Fibroblast of lung (primary cell): Measurements from ENCODE around the gene ST6GALNAC3. TPM values are rescaled to one million over a fixed set of nuclear protein-coding genes. Genes with fewer than 3 reads are reported as not detected.

ENCODE experiments used
- DNase-seq, 2 donors: peaks; one replicate each; pipeline versions ENCODE4 v3.0.0 to v3.0.0-alpha.2; 2010; ENCODE audit warnings: low read depth in 2 of 2
- H2AFZ ChIP-seq: 2 replicates; pipeline ENCODE4 v1.5.1; 2012; ENCODE audit warnings: low read length, control low read depth, inconsistent platforms
- H3K27ac ChIP-seq: 2 replicates; pipeline ENCODE4 v1.5.1; 2011; ENCODE audit warnings: low read length, control low read depth; ENCODE audit not compliant: insufficient read depth
- H3K27me3 ChIP-seq: 2 replicates; pipeline ENCODE4 v1.5.1; 2011; ENCODE audit warnings: mild to moderate bottlenecking, low read length; ENCODE audit not compliant: control insufficient read depth, insufficient read depth
- H3K36me3 ChIP-seq: 2 replicates; pipeline ENCODE4 v1.5.1; 2011; ENCODE audit warnings: low read length; ENCODE audit not compliant: control insufficient read depth, insufficient read depth
- H3K4me1 ChIP-seq: 2 replicates; pipeline ENCODE4 v1.5.1; 2011; ENCODE audit warnings: low read length; ENCODE audit not compliant: control insufficient read depth, insufficient read depth; ENCODE audit errors: extremely low read depth
- H3K4me2 ChIP-seq: 2 replicates; pipeline ENCODE4 v1.5.1; 2011; ENCODE audit warnings: low read length, control low read depth; ENCODE audit not compliant: insufficient read depth; ENCODE audit errors: extremely low read depth
- H3K4me3 ChIP-seq, 4 experiments: fragments of 200-600 bp in 1 of 4; sonication (generic) in 1 of 4; replicated peaks in 1 of 4; 2 replicates each; pipeline ENCODE4 v1.5.1; 2011 to 2016; ENCODE audit warnings: low read length in 4 of 4, low read depth in 3 of 4, mild to moderate bottlenecking in 3 of 4, control low read depth in 2 of 4, inconsistent platforms in 1 of 4, mixed read lengths in 1 of 4; ENCODE audit not compliant: insufficient read depth in 1 of 4; ENCODE audit errors: control extremely low read depth in 1 of 4
- H3K79me2 ChIP-seq: 2 replicates; pipeline ENCODE4 v1.5.1; 2012; ENCODE audit warnings: mild to moderate bottlenecking, low read length, inconsistent platforms; ENCODE audit not compliant: control insufficient read depth, insufficient read depth
- H3K9ac ChIP-seq: 2 replicates; pipeline ENCODE4 v1.5.1; 2011; ENCODE audit warnings: mild to moderate bottlenecking, low read length, control low read depth; ENCODE audit not compliant: insufficient read depth
- H3K9me3 ChIP-seq: 2 replicates; pipeline ENCODE4 v1.5.1; 2012; ENCODE audit warnings: low read depth, low read length; ENCODE audit not compliant: control insufficient read depth, insufficient read depth
- H4K20me1 ChIP-seq: 2 replicates; pipeline ENCODE4 v1.5.1; 2011; ENCODE audit warnings: low read length; ENCODE audit not compliant: control insufficient read depth, insufficient read depth; ENCODE audit errors: extremely low read depth
- EZH2 ChIP-seq: IDR thresholded peaks from 2 replicates; pipeline ENCODE4 v1.5.1; 2012; ENCODE audit warnings: low read length, control low read depth, mild to moderate bottlenecking; ENCODE audit errors: missing control alignments
- polyA plus RNA-seq, 2 donors: library from polyadenylated mRNA; depleted of rRNA in 1 of 2; stranded (reverse) in 1 of 2; unstranded in 1 of 2; fragments of >200 nt; gene quantifications; 2 replicates each; pipeline ENCODE4 v1.2.1, GENCODE V29; 2011 to 2012; ENCODE audit warnings: missing spikeins in 1 of 2
- total RNA-seq: library from RNA; depleted of rRNA; stranded (reverse); fragments of >200 nt; gene quantifications from 2 replicates; pipeline ENCODE4 v1.2.1, GENCODE V29; 2014
- TF ChIP-seq, protein P1 (sequence below), 2 donors: IDR thresholded peaks in 1 of 2; conservative IDR thresholded peaks in 1 of 2; 1 replicate in 1 of 2; 2 replicates in 1 of 2; pipeline ENCODE4 v1.5.1; 2011 to 2012; ENCODE audit warnings: low read length in 2 of 2, control low read depth in 1 of 2, inconsistent platforms in 1 of 2, low read depth in 1 of 2, mild to moderate bottlenecking in 1 of 2

The ST6GALNAC3 gene
- total and polyA plus RNA-seq, 2 donors (not counting 1 experiment from before 2014, with no cell fraction given): 0.34 to 0.66 TPM

- Histone ChIP-seq H3K79me2 (no peaks in the 10 kb centered on the region), H4K20me1 (no peaks in the 10 kb centered on the region), H3K36me3 (no peaks in the 10 kb centered on the region), H3K27ac (no peak overlapping the region), H3K4me1 (no peaks in the 10 kb centered on the region), H3K4me3 (no peak overlapping the region), H3K9ac (no peak overlapping the region), H2AFZ (no peak overlapping the region), H3K9me3 (no peaks in the 10 kb centered on the region), H3K27me3 (no peaks in the 10 kb centered on the region), H3K4me2 (no peak overlapping the region)
- DNase-seq: no peak
- TF ChIP-seq, protein P1, sequence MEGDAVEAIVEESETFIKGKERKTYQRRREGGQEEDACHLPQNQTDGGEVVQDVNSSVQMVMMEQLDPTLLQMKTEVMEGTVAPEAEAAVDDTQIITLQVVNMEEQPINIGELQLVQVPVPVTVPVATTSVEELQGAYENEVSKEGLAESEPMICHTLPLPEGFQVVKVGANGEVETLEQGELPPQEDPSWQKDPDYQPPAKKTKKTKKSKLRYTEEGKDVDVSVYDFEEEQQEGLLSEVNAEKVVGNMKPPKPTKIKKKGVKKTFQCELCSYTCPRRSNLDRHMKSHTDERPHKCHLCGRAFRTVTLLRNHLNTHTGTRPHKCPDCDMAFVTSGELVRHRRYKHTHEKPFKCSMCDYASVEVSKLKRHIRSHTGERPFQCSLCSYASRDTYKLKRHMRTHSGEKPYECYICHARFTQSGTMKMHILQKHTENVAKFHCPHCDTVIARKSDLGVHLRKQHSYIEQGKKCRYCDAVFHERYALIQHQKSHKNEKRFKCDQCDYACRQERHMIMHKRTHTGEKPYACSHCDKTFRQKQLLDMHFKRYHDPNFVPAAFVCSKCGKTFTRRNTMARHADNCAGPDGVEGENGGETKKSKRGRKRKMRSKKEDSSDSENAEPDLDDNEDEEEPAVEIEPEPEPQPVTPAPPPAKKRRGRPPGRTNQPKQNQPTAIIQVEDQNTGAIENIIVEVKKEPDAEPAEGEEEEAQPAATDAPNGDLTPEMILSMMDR (conservative IDR thresholded peaks at IDR 0.05 in 1 of 2, IDR thresholded peaks at IDR 0.05 in 1 of 2; ENCODE audit: low read depth in 1 of 2, low read length in 2 of 2): no peak
- TF ChIP-seq EZH2: no peak
Measured at GRCh38 chr1:76259270-76259669, 184.7 kb downstream of the ST6GALNAC3 start.

DNA sequence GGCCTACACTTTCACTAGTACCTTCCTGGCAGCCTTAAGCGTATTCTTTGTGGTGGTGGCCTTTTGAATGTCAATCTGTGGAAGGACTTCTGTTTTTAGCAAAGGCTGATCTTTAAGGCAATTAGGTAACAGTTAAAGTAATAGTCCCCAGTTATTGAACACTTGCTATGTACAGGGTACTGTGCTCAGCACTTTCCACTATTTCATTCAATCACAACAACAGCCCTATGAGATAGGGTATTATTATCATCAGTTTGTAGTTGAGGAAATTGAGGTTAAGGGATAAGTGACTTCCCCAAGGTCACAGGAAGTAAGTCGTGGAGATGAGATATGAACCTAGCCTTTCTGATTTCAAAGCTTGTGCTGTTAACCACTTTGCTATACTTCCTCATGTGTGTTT is 185.7 kb downstream of the ST6GALNAC3 start:
- Histone ChIP-seq H3K9ac (no peak overlapping the region), H3K27me3 (no peaks in the 10 kb centered on the region), H3K4me3 (no peak overlapping the region), H3K27ac (no peak overlapping the region), H3K79me2 (no peaks in the 10 kb centered on the region), H3K4me2 (no peak overlapping the region), H4K20me1 (no peaks in the 10 kb centered on the region), H3K36me3 (no peaks in the 10 kb centered on the region), H3K9me3 (no peaks in the 10 kb centered on the region), H3K4me1 (no peaks in the 10 kb centered on the region), H2AFZ (no peak overlapping the region)
- TF ChIP-seq, protein P1 (conservative IDR thresholded peaks at IDR 0.05 in 1 of 2, IDR thresholded peaks at IDR 0.05 in 1 of 2; ENCODE audit: low read depth in 1 of 2, low read length in 2 of 2): no peak
- no peak for TF ChIP-seq EZH2
- no peak for DNase-seq

- DNase-seq: peak in 1 of 2 donors; percentile 28
- H3K4me2 ChIP-seq: no peak overlapping the region
- H3K4me3 ChIP-seq: no peak overlapping the region
- no peak overlapping the region for H3K9ac ChIP-seq
- no peak for TF ChIP-seq EZH2
- TF ChIP-seq, protein P1 (conservative IDR thresholded peaks at IDR 0.05 in 1 of 2, IDR thresholded peaks at IDR 0.05 in 1 of 2; ENCODE audit: low read depth in 1 of 2, low read length in 2 of 2): no peak
- no peaks in the 10 kb centered on the region for H4K20me1 ChIP-seq
- no peaks in the 10 kb centered on the region for H3K27me3 ChIP-seq
- no peaks in the 10 kb centered on the region for H3K36me3 ChIP-seq
- H3K9me3 ChIP-seq: no peaks in the 10 kb centered on the region
- H3K4me1 ChIP-seq: no peaks in the 10 kb centered on the region
- no peaks in the 10 kb centered on the region for H3K79me2 ChIP-seq
- no peak overlapping the region for H2AFZ ChIP-seq
- H3K27ac ChIP-seq: no peak overlapping the region
Measured at GRCh38 chr1:76262601-76263000, 188.1 kb downstream of the ST6GALNAC3 start.
